ENCODE data around the gene PAAF1.
A peak's percentile ranks its signal among the peaks of the same experiment; 100 is the strongest.

GRCh38 chr11:73931039-73931645 lies 54.3 kb downstream of the PAAF1 start:
- TF ChIP-seq USF2 (IDR thresholded peaks at IDR 0.05) (no peak), MAX (IDR thresholded peaks at IDR 0.05) (no peak), CTCF (IDR thresholded peaks at IDR 0.05) (peak; percentile 72), EP300 (IDR thresholded peaks at IDR 0.05) (no peak), GATA3 (IDR thresholded peaks at IDR 0.05; ENCODE audit: borderline replicate concordance) (no peak), RAD21 (conservative IDR thresholded peaks at IDR 0.05 in 1 of 2, IDR thresholded peaks at IDR 0.05 in 1 of 2) (peak; percentile 83 to 89), REST (IDR thresholded peaks at IDR 0.05) (no peak), CEBPB (IDR thresholded peaks at IDR 0.05) (no peak), ZNF302 (CRISPR knock-in tag; IDR thresholded peaks at IDR 0.05) (no peak), RARB (CRISPR knock-in tag; IDR thresholded peaks at IDR 0.05) (no peak), POLR2A (IDR thresholded peaks at IDR 0.05; ENCODE audit: low read length) (no peak)

All from A549 (cell line).